Endodermal cell (in vitro differentiated cells): ENCODE data around the gene CBY2. TPM values are rescaled to one million over a fixed set of nuclear protein-coding genes. Genes with fewer than 3 reads are reported as not detected.
A peak's percentile ranks its signal among the peaks of the same experiment; 100 is the strongest.

ENCODE experiments used
- DNase-seq: peaks from one replicate; pipeline ENCODE4 v3.0.0-alpha.2; 2017
- H3K27ac ChIP-seq: 2 replicates; pipeline ENCODE4 v1.5.1; 2013; ENCODE audit warnings: mild to moderate bottlenecking, low read depth, low read length, moderate library complexity
- H3K27me3 ChIP-seq: 2 replicates; pipeline ENCODE4 v1.6.1; 2013; ENCODE audit warnings: mild to moderate bottlenecking, low read length, moderate library complexity; ENCODE audit not compliant: insufficient read depth, control insufficient read depth, poor library complexity, severe bottlenecking
- H3K36me3 ChIP-seq: 2 replicates; pipeline ENCODE4 v1.7.0; 2013; ENCODE audit warnings: mild to moderate bottlenecking, low read length, moderate library complexity; ENCODE audit not compliant: control insufficient read depth, insufficient read depth
- H3K4me1 ChIP-seq: one replicate; pipeline ENCODE4 v1.7.0; 2013; ENCODE audit warnings: low read length; ENCODE audit not compliant: control insufficient read depth, insufficient read depth
- H3K4me3 ChIP-seq: 2 replicates; pipeline ENCODE4 v1.5.1; 2013; ENCODE audit warnings: mild to moderate bottlenecking, low read length, moderate library complexity
- H3K9ac ChIP-seq: 2 replicates; pipeline ENCODE4 v1.6.1; 2013; ENCODE audit warnings: mild to moderate bottlenecking, low read length, moderate library complexity; ENCODE audit not compliant: poor library complexity, severe bottlenecking; ENCODE audit errors: extremely low read depth
- H3K9me3 ChIP-seq: 2 replicates; pipeline ENCODE4 v1.6.1; 2013; ENCODE audit warnings: mild to moderate bottlenecking, low read length, moderate library complexity; ENCODE audit not compliant: control insufficient read depth
- H3K27ac Mint-ChIP-seq: 2 replicates; pipeline ENCODE4 v1.8.0; 2020; ENCODE audit warnings: mixed read lengths
- H3K27me3 Mint-ChIP-seq: 2 replicates; pipeline ENCODE4 v1.8.0; 2021; ENCODE audit warnings: mild to moderate bottlenecking, mixed read lengths; ENCODE audit not compliant: insufficient read depth
- H3K36me3 Mint-ChIP-seq: 2 replicates; pipeline ENCODE4 v1.8.0; 2020; ENCODE audit warnings: low read depth, mixed read lengths
- H3K4me1 Mint-ChIP-seq: 2 replicates; pipeline ENCODE4 v1.8.0; 2020; ENCODE audit warnings: mixed read lengths
- H3K4me3 Mint-ChIP-seq: 2 replicates; pipeline ENCODE4 v1.8.0; 2020; ENCODE audit warnings: mild to moderate bottlenecking, moderate library complexity, mixed read lengths
- H3K9me3 Mint-ChIP-seq: 2 replicates; pipeline ENCODE4 v1.8.0; 2020; ENCODE audit warnings: mild to moderate bottlenecking, mixed read lengths
- CTCF ChIP-seq: fragments of 200-600 bp; sonication (generic); conservative IDR thresholded peaks from 2 replicates; pipeline ENCODE4 v1.5.0; 2021; ENCODE audit warnings: antibody characterized with exemption, mild to moderate bottlenecking
- WGBS, 2 experiments: methylation state at CpG; one replicate each; pipeline versions ENCODE4 v1.1.5 to v1.1.7; 2013; ENCODE audit warnings: missing lambda C conversion rate in 2 of 2, mixed read lengths in 1 of 2; ENCODE audit not compliant: insufficient coverage in 1 of 2, insufficient read length in 1 of 2; 5-methylcytosine and 5-hydroxymethylcytosine counted together
- total RNA-seq, 2 donors: library from RNA; stranded (reverse); fragmentation: NEBNext Ultra II Directional in 1 of 2; extraction: Animal tissue kit (Norgen Biotek cat#: 25700) in 1 of 2; gene quantifications; 2 replicates in 1 of 2; 3 replicates in 1 of 2; pipeline ENCODE4 v1.2.1, GENCODE V29; 2021

CBY2 gene
- total RNA-seq, 2 donors from 2014 or later = not detected

- DNase-seq = no peak
- Histone ChIP-seq H3K4me1 (peaks cover 15% of the 10 kb centered on the region), H3K27ac (no peak overlapping the region), H3K4me3 (no peak overlapping the region), H3K9ac (no peak overlapping the region), H3K27me3 (no peaks in the 10 kb centered on the region), H3K36me3 (no peaks in the 10 kb centered on the region), H3K9me3 (no peaks in the 10 kb centered on the region)
- no peak for TF ChIP-seq CTCF
- Mint-ChIP-seq H3K36me3 (no peaks in the 10 kb centered on the region), H3K4me1 (peaks cover 58% of the 10 kb centered on the region), H3K9me3 (no peaks in the 10 kb centered on the region), H3K27me3 (no peaks in the 10 kb centered on the region), H3K27ac (no peak overlapping the region), H3K4me3 (no peak overlapping the region)
- WGBS, 2 experiments = 94 to 97% methylated on average over 6 of the region's 6 CpGs
Measured at GRCh38 chr13:45681113-45681512, 21.0 kb upstream of the CBY2 start.

DNA sequence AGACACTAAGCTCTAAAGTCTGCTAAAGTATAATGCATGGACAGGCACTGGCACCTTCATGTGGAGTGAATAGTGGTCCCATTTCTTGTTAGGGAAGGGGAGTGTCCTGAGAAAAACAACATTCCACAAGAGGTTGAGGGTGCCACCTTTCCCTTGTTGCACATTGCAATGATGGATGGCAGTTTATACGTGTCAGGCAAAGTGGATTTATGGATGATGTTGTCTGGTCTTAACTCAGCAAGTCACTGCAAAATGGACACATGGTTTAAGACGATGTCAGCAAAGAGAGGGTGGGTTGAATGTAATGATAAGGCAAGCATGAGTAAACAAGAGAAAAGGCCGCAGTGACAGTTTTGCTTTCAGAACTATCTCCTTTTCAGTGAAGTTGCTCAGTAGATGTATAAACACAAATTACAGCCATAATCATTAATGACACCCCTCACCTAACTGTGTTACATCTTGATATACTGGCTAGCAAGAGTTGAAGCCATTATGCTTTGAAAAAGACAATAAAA is 19.6 kb upstream of the CBY2 start:
- Mint-ChIP-seq H3K27ac (no peak overlapping the region), H3K4me1 (peaks cover 48% of the 10 kb centered on the region), H3K36me3 (no peaks in the 10 kb centered on the region), H3K27me3 (no peaks in the 10 kb centered on the region), H3K4me3 (no peak overlapping the region), H3K9me3 (no peaks in the 10 kb centered on the region)
- 88 to 91% methylated on average over 2 to 3 of the region's 3 CpGs for WGBS, 2 experiments
- Histone ChIP-seq H3K27ac (no peak overlapping the region), H3K9ac (no peak overlapping the region), H3K4me3 (no peak overlapping the region), H3K36me3 (no peaks in the 10 kb centered on the region), H3K4me1 (peaks cover 13% of the 10 kb centered on the region), H3K9me3 (no peaks in the 10 kb centered on the region), H3K27me3 (no peaks in the 10 kb centered on the region)
- TF ChIP-seq CTCF = no peak
- no peak for DNase-seq

GRCh38 chr13:45683701-45684100 is 18.4 kb upstream of the CBY2 start:
- TF ChIP-seq CTCF = peak; percentile 66
- peak overlapping the region; percentile 25 for H3K27ac Mint-ChIP-seq
- no peaks in the 10 kb centered on the region for H3K27me3 ChIP-seq
- H3K27ac ChIP-seq = no peak overlapping the region
- peak; percentile 58 for DNase-seq
- H3K9ac ChIP-seq = no peak overlapping the region
- H3K4me3 Mint-ChIP-seq = no peak overlapping the region
- H3K36me3 ChIP-seq = no peaks in the 10 kb centered on the region
- peaks cover 37% of the 10 kb centered on the region for H3K4me1 Mint-ChIP-seq
- no peak overlapping the region for H3K4me3 ChIP-seq
- no peaks in the 10 kb centered on the region for H3K9me3 ChIP-seq
- peaks cover 8% of the 10 kb centered on the region for H3K4me1 ChIP-seq
- 78 to 100% methylated on average over 2 to 3 of the region's 3 CpGs for WGBS, 2 experiments
- H3K36me3 Mint-ChIP-seq = no peaks in the 10 kb centered on the region
- no peaks in the 10 kb centered on the region for H3K9me3 Mint-ChIP-seq
- no peaks in the 10 kb centered on the region for H3K27me3 Mint-ChIP-seq
